IPS-15b (cell line): ENCODE data around the gene CEP83.
A peak's percentile ranks its signal among the peaks of the same experiment; 100 is the strongest.

ENCODE experiments used
- H3K27me3 ChIP-seq: one replicate; pipeline ENCODE4 v1.6.1; 2013; ENCODE audit warnings: low read length; ENCODE audit not compliant: control insufficient read depth, insufficient read depth
- H3K36me3 ChIP-seq: one replicate; pipeline ENCODE4 v1.6.1; 2013; ENCODE audit warnings: low read length; ENCODE audit not compliant: control insufficient read depth, insufficient read depth
- H3K4me1 ChIP-seq: one replicate; pipeline ENCODE4 v1.6.1; 2013; ENCODE audit warnings: mild to moderate bottlenecking, low read length; ENCODE audit not compliant: control insufficient read depth, insufficient read depth
- H3K4me3 ChIP-seq: one replicate; pipeline ENCODE4 v1.5.1; 2013; ENCODE audit warnings: low read depth, low read length
- H3K9ac ChIP-seq: one replicate; pipeline ENCODE4 v1.6.1; 2013; ENCODE audit warnings: low read depth, mild to moderate bottlenecking, low read length
- H3K9me3 ChIP-seq: one replicate; pipeline ENCODE4 v1.6.1; 2013; ENCODE audit warnings: mild to moderate bottlenecking, low read length; ENCODE audit not compliant: control insufficient read depth, insufficient read depth

Gene CEP83

GRCh38 chr12:94459728-94460615 is at the start of gene CEP83:
Gene CEP83 (minus strand): TSS chr12:94459867. CDS start chr12:94412490, 47,377 bp downstream.
- Histone ChIP-seq H3K27me3 (peaks cover 5% of the 10 kb centered on the region), H3K4me1 (peaks cover 4% of the 10 kb centered on the region), H3K9ac (peak within 1 kb of the TSS; percentile 62), H3K36me3 (no peaks in the 10 kb centered on the region), H3K4me3 (peak within 1 kb of the TSS; percentile 81), H3K9me3 (no peaks in the 10 kb centered on the region)

- H3K36me3 ChIP-seq, result no peaks in the 10 kb centered on the region
- H3K4me3 ChIP-seq, result no peak overlapping the region
- no peaks in the 10 kb centered on the region for H3K4me1 ChIP-seq
- H3K9ac ChIP-seq, result no peak overlapping the region
- H3K9me3 ChIP-seq, result no peaks in the 10 kb centered on the region
- no peaks in the 10 kb centered on the region for H3K27me3 ChIP-seq
Measured at GRCh38 chr12:94509317-94509716, 49.6 kb upstream of the CEP83 start.

DNA sequence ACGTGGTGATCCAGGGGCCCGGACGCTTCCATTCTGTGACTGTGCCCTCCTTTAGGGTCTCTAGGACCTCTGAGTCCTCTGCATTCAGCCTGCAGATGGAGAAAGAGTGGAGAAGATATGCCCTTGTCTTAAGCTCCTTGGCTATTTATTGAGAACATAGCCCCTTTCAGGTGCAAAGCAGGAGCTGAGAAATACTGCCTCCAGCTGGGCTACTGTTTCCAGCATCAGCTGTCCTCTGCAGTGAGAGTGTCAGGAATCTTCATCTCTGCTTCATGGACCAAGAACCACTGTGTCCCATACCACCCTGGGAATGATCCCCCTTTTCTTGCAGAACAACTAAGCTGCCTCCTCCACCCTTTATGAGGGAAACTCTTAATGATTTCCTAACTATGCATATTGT is 47.8 kb upstream of the CEP83 start:
- Histone ChIP-seq H3K27me3 (no peaks in the 10 kb centered on the region), H3K4me1 (no peaks in the 10 kb centered on the region), H3K9me3 (no peaks in the 10 kb centered on the region), H3K4me3 (no peak overlapping the region), H3K36me3 (no peaks in the 10 kb centered on the region), H3K9ac (no peak overlapping the region)

- Histone ChIP-seq H3K36me3 (no peaks in the 10 kb centered on the region), H3K9me3 (no peaks in the 10 kb centered on the region), H3K4me1 (no peaks in the 10 kb centered on the region), H3K9ac (no peak overlapping the region), H3K4me3 (no peak overlapping the region), H3K27me3 (no peaks in the 10 kb centered on the region)
Measured at GRCh38 chr12:94504386-94504785, 44.7 kb upstream of the CEP83 start.

DNA sequence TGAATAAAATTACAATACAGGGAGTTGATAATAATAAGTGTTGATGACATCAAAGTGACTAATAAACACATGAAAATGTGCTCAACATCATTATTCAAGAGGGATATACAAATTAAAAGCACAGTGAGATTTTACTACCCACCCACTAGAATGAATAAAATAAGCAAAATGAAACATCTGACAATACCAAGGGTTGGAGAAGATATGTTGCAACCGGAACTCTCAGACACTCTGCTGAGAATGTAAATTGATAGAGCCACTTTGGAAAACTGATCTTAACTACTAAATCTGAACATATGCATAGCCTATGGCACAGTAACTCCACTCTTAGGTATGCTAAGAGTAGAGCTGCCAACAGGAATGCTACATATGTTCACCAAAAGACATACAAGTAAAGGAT is 44.0 kb upstream of the CEP83 start:
- Histone ChIP-seq H3K36me3 (no peaks in the 10 kb centered on the region), H3K9ac (no peak overlapping the region), H3K4me3 (no peak overlapping the region), H3K4me1 (no peaks in the 10 kb centered on the region), H3K9me3 (no peaks in the 10 kb centered on the region), H3K27me3 (no peaks in the 10 kb centered on the region)

DNA sequence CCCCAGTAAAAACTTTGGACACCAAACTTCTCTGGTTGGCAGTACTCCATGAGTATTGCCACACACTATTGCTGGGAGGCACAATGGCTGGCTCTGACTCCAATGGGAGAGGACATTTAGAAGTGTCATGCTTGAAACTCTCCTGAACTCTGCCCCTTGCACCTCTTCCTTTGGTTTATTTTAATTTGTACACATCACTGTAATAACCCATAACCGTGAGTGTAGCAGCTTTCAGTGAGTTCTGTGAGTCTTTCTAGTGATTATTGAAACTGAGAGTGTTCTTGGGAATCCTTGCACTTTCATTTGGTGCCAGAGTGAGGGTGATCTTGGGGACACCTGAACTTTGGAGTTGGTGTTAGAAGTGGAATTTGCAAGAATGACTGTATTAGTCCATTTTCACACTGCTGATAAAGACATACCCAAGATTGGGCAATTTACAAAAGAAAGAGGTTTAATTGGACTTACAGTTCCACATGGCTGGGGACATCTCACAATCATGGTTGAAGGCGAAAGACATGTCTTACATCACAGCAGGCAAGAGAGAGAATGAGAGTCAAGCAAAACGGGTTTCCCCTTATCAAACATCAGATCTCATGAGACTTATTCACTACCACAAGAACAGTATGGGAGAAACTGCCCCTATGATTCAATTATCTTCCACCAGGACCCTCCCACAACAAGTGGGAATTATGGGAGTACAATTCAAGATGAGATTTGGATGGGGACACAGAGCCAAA is 41.3 kb upstream of the CEP83 start:
- Histone ChIP-seq H3K9me3 (peaks cover 6% of the 10 kb centered on the region), H3K4me3 (no peak overlapping the region), H3K9ac (no peak overlapping the region), H3K27me3 (no peaks in the 10 kb centered on the region), H3K36me3 (no peaks in the 10 kb centered on the region), H3K4me1 (no peaks in the 10 kb centered on the region)

GRCh38 chr12:94498698-94499097 is 39.0 kb upstream of the CEP83 start:
- Histone ChIP-seq H3K9me3 (peaks cover 6% of the 10 kb centered on the region), H3K9ac (no peak overlapping the region), H3K36me3 (no peaks in the 10 kb centered on the region), H3K27me3 (no peaks in the 10 kb centered on the region), H3K4me1 (no peaks in the 10 kb centered on the region), H3K4me3 (no peak overlapping the region)

DNA sequence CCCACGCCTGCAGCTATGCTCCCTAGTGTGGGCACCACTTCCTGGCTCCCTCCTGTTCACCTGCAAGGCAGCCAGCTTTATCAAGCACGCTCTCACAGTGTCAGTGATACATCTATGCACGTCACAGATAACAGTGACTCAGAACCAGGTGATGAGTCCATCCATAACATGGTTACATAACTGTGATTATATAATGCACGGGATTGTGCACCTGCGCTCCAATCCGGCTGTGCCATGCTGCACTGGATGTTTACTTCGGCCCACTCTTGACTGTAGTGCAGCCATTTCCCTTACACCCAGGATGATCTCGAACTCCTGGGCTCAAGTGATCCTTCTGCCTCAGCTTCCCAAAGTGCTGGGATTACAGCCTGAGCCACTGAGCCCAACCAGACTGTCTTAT is 38.4 kb upstream of the CEP83 start:
- Histone ChIP-seq H3K9ac (no peak overlapping the region), H3K36me3 (no peaks in the 10 kb centered on the region), H3K4me3 (no peak overlapping the region), H3K9me3 (peaks cover 6% of the 10 kb centered on the region), H3K27me3 (no peaks in the 10 kb centered on the region), H3K4me1 (no peaks in the 10 kb centered on the region)

DNA sequence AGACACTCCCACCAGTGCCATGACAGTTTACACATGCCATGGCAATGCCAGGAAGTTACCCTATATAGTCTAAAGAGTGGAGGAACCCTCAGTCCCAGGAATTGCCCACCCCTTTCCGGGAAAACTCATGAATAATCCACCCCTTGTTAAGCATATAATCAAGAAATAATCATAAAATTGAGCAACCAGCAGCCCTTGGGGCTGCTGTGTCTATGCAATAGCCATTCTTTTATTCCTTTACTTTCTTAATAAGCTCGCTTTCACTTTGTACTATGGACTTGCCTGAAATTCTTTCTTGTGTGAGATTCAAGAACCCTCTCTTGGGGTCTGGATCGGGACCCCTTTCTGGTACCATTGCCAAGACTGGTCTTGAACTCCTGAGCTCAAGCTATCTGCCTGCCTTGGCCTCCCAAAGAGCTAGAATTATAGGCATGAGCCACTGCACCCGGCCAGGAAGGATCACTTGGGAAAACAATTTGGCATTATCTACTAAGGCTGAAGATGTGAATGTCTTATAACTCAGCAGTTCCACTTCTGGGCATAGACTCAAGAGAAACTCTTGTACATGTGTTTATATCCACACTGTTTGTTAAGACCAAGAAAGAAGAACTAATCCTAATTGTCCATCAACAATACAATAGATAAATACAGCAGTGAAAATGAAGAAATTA is 35.9 kb upstream of the CEP83 start:
- Histone ChIP-seq H3K9me3 (peaks cover 6% of the 10 kb centered on the region), H3K4me3 (no peak overlapping the region), H3K27me3 (no peaks in the 10 kb centered on the region), H3K9ac (no peak overlapping the region), H3K4me1 (no peaks in the 10 kb centered on the region), H3K36me3 (no peaks in the 10 kb centered on the region)

DNA sequence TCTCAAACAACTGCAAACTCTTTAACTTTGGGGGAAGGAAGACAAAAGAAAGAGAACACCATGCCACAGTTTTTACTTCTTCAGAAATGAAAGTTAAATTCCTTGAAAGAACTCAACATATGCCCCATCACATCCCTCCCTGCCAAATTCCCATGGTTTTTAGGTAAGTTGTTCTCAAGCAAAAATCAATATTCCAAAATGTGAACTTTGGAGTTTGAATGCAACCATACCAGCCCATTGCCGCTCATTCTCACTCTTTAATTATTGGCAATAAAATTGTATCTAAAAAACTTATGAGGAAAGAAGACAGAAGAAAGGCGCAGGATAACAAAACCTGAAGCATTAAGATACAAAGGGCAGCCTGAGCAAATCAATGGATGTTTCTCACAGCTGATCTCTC is 31.8 kb upstream of the CEP83 start:
- Histone ChIP-seq H3K9me3 (no peaks in the 10 kb centered on the region), H3K36me3 (no peaks in the 10 kb centered on the region), H3K4me1 (no peaks in the 10 kb centered on the region), H3K27me3 (no peaks in the 10 kb centered on the region), H3K9ac (no peak overlapping the region), H3K4me3 (no peak overlapping the region)

DNA sequence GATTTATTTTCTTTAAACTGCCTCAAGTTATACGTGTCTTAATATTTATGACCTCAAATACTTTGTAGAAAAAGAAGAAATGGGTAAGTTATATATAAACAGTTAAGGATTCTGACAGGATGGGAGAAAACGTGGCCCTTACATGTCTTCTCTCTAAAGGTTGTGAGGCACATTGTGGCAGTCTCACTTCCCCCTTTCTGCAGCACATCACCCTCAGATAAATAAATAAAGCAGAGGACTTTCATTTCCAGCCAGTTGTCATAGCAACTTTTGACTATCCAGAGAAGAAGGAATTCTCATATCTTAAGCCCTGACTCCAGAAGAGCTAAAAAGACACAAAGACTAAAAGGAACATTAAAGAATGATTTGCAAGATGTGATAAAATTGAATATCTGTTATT is 28.8 kb upstream of the CEP83 start:
- Histone ChIP-seq H3K4me1 (no peaks in the 10 kb centered on the region), H3K27me3 (no peaks in the 10 kb centered on the region), H3K9ac (no peak overlapping the region), H3K9me3 (no peaks in the 10 kb centered on the region), H3K4me3 (no peak overlapping the region), H3K36me3 (no peaks in the 10 kb centered on the region)
